HG02884 (cell line): ENCODE data around the gene ZNF138.
"Not testable (repeated sequence)": the region's sequence is repeated elsewhere in the genome, so short reads cannot be mapped to it uniquely, and the experiment has no call there.

Source experiments
- ATAC-seq: cut with Tn5 transposase; IDR thresholded peaks from one replicate; pipeline ENCODE4 v1.9.1; 2021; ENCODE audit warnings: mild to moderate bottlenecking, moderate library complexity; ENCODE audit not compliant: unreplicated experiment

The ZNF138 gene

GRCh38 chr7:64794171-64794844 is at the start of gene ZNF138:
Gene ZNF138, plus strand, starts transcription at chr7:64794428. Its CDS starts 141 bp downstream, at chr7:64794569.
- ATAC-seq: peak; percentile 100

- ATAC-seq: no peak
These were observed 49.5 kb upstream of the ZNF138 start for GRCh38 chr7:64744680-64745079.

DNA sequence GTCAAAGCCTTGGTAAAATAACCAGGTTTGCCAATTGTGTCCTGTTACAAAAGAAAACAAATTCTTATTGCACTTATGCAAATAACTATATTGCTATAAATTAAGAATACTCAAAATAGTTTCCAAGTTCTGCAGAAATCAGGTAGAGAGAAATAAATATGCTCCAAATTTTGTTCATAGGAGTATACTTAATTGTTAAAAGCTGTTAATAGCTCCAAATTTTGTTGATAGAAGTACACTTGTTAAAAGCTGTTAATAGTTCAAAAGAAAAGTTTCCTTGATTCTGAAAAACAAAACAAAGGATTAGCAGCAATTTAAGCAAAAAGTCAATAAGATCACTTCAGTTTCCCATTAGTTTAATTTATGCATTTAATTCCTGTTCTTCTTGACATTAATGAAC is 46.4 kb upstream of the ZNF138 start:
- ATAC-seq: no peak

- ATAC-seq: no peak
These were observed 41.2 kb upstream of the ZNF138 start for GRCh38 chr7:64753032-64753431.

DNA sequence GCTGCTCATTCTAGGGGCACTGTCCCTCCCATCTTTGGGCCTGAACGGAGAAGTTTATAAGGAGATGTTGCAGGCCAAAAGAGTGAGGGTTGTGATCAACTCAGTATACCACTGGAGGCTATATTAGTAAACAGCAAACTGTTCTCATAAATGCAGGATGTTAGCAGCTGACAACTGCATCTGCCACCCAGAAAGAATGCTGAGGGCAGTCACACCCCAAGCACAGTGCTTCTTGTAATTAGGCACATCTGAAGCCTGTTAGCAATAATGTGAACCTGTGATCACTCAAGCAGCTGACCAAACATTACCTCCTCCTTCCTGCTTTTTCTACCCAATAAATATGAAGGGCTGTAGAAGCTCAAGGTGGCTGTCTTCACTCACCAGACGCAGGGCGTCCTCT is 38.4 kb upstream of the ZNF138 start:
- no peak for ATAC-seq

- ATAC-seq: no peak
These were observed 36.1 kb upstream of the ZNF138 start for GRCh38 chr7:64758151-64758550.

- ATAC-seq: no peak
These were observed 25.4 kb upstream of the ZNF138 start for GRCh38 chr7:64768824-64769223.

- ATAC-seq: no peak
These were observed 19.9 kb upstream of the ZNF138 start for GRCh38 chr7:64774204-64774842.

GRCh38 chr7:64775289-64775688 is 18.9 kb upstream of the ZNF138 start:
- no peak for ATAC-seq

GRCh38 chr7:64784842-64785241 is 9.4 kb upstream of the ZNF138 start:
- not testable (repeated sequence) for ATAC-seq

DNA sequence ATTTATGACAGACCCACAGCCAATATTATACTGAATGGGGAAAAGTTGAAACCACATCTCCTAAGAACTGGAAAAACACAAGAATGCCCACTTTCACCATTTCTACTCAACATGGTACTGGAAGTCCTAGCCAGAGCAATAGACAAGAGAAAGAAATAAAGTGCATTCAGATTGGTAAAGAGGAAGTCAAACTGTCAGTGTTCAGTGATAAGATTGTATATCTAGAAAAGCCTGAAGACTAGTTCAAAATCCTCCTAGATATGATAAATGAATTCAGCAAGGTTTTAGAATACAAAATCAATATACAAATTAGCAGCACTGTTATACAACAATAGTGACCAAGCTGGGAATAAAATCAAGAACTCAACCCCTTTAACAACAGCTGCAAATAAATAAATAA is 6.9 kb upstream of the ZNF138 start:
- ATAC-seq: no peak

DNA sequence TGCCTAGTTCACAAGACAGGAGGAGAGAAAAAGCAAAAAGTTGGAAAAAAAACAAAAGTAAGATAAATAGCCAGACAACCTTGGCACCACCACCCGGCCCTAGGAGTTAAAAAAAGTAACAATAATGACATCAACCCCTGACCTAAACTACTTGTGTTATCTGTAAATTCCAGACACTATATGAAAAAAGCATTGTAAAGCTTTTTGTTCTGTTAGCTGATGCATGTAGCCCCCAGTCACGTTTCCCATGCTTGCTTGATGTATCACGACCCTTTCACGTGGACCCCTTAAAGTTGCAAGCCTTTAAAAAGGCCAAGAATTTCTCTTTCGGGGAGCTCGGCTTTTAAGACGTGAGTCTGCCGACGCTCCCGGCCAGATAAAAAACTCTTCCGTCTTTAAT is 5.0 kb upstream of the ZNF138 start:
- ATAC-seq: not testable (repeated sequence)

GRCh38 chr7:64793106-64793755 is 997 bp upstream of the ZNF138 start:
- ATAC-seq: no peak

GRCh38 chr7:64795176-64795575 is 948 bp downstream of the ZNF138 start:
- no peak for ATAC-seq

- ATAC-seq: not testable (repeated sequence)
These were observed 4.9 kb downstream of the ZNF138 start for GRCh38 chr7:64799169-64799568.

- no peak for ATAC-seq
These were observed 8.5 kb downstream of the ZNF138 start for GRCh38 chr7:64802699-64803098.

- ATAC-seq: no peak
These were observed 13.6 kb downstream of the ZNF138 start for GRCh38 chr7:64807731-64808365.

- no peak for ATAC-seq
These were observed 17.5 kb downstream of the ZNF138 start for GRCh38 chr7:64811767-64812166.

DNA sequence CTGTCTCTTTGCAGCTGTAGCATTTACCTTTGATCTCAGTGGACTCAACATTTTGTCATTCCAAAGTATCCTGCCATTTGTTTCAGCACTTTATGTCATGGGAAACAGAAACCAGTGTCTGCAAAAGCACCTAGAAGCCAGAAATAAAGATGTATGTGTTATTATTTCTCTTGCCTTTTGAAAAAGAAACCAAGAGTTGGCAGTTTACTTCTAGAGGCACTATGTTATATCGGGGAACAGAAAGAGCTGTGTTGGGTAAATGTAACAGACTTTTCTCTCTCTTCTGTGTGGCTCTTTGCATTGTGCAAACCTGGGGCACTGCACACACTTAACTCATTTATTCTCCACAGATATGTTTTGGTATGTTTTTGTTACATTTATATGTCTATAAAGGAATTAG is 36.7 kb downstream of the ZNF138 start:
- ATAC-seq: no peak

DNA sequence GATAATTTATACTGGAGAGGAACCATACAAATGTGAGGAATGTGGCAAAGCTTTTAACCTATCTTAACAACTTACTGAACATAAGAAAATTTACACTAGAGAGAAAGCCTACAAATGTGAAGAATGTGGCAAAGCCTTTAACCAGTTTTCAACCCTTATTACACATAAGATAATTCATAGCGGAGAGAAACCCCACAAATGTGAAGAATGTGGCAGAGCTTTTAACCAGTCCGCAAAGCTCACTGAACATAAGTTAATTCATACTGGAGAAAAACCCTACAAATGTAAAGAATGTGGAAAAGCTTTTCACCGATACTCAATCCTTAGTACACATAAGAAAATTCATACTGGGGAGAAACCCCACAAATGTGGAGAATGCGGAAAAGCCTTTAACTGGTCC is 37.9 kb downstream of the ZNF138 start:
- ATAC-seq: no peak

GRCh38 chr7:64834989-64835388 is 40.8 kb downstream of the ZNF138 start:
- ATAC-seq: no peak

DNA sequence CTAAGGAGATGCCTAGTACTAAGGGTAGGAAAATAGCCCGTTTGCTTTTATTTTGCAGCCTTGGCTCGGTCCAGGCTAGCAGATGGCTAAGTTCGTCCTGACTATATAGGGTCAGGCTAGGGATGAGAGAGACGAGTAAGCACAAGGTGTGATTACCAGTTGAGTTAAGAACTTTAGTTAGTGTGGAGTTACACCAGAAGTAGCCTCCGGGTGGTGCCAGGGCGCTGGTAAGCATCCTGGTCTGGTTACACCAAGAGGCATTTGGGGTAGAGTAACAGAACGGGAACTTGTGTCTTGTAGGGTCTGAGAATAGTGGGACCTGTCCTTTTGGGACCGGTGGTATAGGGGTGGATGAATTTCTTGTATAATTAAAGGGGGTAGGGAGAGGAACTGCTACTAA is 41.6 kb downstream of the ZNF138 start:
- ATAC-seq: not testable (repeated sequence)
